Putamen (tissue), 1 donor: ENCODE results near the gene IFNA1.
"Not testable (repeated sequence)": the region's sequence is repeated elsewhere in the genome, so short reads cannot be mapped to it uniquely, and the experiment has no call there.

Source experiments
- DNase-seq: peaks from one replicate; pipeline ENCODE4 v3.0.0-alpha.2; 2016; ENCODE audit warnings: low spot score

Gene IFNA1

DNA sequence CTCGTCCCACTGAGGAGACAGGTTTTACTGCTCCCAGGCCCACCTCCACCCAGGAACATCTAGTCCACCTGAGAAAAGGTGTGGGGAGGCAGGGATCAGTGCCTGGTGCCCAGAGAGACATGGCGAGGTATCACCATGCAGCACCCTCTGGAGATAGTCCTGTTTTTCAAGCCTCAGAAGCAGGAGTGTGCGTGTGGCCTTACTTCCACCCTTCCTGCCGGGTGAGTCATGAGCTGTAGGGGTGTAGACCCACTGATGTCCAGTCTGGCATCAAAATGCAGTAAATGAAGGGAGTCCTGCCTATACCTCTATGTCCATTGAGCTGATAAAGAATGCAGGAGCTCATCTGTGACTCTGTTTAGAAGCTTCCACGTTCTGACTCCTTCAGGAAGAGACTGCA lies 9.1 kb downstream of the IFNA1 start:
- not testable (repeated sequence) for DNase-seq

DNA sequence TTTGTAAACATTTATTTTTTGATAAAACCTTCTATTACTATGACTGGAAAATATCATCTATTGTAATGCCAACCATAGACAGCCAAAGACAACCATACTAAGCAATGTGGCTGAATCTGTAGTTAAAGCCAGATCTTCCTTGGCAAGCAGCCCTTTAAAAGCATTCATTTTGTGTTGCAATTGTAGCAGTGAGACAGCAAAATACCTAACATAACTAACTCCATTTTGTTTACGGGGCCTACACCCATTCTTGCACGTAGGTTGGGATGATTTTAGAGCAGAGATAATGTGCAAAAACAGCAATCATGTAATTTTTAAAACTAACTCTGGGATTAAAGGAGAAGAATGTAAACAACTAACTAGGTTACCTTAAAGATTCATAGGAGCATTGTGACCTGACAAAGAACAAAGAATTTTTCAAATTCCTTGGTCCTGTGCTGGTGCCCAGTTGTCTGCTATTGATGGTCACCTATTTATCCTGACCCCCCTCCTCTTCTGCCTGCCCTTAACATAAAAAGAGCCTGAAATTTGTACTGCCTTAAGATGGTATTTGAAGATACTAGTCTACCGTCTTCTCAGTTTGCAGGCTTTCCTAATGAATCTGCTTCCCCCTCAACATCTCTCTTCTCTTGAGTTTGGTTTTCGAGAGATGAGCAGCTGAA lies 10.6 kb downstream of the IFNA1 start:
- no peak for DNase-seq

DNA sequence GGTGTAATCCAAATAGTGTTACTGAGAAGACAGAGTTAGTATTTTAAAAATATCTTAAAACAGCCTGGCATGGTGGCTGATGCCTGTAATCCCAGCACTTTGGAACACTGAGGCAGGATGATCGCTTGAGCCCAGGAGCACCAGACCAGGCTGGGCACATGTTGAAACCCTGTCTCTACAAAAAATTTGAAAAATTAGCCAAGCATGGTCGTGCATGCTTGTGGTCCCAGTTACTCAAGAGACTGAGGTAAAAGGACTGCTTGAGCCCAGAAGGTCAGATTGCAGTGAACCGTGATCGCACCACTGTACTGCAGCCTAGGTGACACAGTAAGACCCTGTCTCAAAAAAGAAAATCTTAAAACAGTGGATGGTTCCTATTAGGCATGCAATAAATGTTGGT lies 12.4 kb downstream of the IFNA1 start:
- DNase-seq = no peak

DNA sequence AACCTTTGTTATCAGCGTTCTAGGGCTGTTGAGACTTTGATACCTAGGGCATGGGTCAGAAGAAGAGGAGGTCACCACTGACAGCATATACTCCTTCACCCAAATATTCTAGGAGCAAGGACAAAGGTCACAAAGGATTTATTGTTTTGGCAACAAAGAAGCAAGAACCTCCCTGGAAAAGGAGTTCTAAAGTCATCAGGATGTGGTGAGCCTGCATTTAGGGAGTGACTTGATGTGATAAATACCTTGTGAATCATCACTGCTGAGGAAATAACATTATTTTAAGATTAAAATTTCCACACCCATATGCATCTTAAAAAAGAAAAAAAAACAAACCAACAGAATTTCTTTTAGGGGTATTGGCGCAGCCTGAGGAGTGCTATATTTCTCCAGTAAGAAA lies 13.9 kb downstream of the IFNA1 start:
- DNase-seq = no peak

DNA sequence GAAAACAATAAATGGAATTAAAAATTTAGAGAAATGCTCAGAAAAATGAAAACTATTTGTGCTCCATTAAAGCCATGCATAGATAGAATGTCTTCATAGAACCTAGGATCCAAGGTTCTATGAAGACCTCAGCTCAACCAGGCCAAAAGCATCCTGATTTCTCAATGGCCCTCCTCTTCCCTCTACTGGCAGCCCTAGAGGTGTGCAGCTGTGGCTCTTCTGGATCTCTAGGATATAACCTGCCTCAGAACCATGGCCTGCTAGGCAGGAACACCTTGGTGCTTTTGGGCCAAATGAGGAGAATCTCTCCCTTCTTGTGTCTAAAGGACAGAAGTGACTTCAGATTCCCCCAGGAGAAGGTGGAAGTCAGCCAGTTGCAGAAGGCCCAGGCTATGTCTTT lies 15.1 kb downstream of the IFNA1 start:
- peak; percentile 24 for DNase-seq

DNA sequence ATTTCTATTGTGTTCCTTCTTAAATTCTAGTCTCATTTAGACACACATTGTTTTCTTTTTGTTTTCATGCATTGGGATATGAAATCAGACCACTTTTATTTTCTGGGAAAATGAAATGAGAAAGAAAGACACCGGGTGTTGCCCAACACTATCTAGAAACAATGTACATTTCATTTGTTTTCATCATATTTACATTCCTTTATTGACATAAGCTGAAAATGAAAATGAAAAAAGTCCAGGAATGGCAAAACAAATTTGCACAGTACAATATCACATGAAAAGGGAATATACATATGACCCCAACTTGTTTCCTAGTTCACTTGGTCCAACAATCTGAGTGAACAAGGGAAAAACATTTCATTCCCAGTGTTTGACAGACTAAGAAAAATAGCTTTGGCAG lies 21.1 kb downstream of the IFNA1 start:
- no peak for DNase-seq

DNA sequence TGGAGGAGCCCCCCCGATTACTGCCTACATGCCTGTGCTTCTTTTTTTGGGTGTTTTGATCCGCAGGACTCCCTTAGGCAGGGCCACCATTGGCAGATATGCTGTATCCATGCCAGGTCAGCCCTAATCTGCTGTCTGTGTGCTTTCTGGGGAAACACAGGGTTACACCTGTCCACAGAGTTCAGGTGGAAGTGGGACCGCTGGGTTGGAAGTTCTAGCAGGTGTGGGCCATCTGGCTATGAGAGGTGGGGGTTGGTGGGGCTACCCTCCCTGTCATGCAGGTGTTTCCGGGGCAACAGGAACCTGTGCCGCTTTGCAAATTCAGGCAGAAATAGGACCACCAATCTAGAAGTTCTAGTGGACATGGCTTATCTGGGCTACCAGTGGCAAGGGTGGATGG lies 24.9 kb downstream of the IFNA1 start:
- no peak for DNase-seq

- no peak for DNase-seq
Observed at GRCh38 chr9:21465859-21466518, 25.8 kb downstream of the IFNA1 start.

GRCh38 chr9:21470126-21470525 lies 29.9 kb downstream of the IFNA1 start:
- peak; percentile 22 for DNase-seq

DNA sequence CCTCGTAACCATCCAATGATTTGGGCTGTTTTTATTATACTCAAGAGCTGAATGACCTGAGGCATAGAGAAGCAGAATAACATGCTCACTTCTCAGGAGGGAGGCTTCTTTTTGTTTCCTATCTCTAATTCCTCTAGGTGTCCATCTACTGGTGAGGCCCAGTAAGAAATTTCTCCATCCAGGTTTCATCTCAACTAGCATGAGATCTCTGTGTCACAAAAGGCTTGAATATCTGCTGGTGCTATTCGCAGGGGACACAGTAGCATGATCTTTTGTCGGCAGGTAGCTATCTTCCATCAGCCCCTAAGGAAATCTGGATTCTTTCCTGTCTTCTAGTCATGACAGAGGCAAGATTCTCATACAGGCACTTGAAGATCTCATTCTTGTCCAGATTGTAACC lies 33.0 kb downstream of the IFNA1 start:
- no peak for DNase-seq

DNA sequence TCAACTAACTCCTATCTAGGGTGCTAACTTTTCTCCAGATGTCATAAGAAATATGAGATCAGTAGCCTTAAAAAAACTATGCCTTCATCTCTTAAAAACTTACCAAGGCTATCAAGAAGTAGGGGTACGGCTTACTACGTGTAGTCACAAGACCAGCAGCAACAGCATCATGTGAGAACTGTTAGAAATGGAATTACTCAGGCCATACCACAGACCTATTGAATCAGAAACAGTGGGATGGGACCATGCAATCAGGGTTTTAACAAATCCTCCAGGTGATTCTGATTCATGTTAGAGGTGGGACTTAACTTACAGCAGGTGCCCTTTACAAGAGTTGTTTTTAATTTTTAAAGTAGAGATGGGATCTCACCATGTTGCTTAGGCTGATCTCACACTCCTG lies 37.2 kb downstream of the IFNA1 start:
- DNase-seq = no peak

GRCh38 chr9:21479152-21479702 lies 39.0 kb downstream of the IFNA1 start:
- no peak for DNase-seq

GRCh38 chr9:21481470-21482056 lies 41.3 kb downstream of the IFNA1 start:
- peak; percentile 6 for DNase-seq

- DNase-seq = no peak
Observed at GRCh38 chr9:21482213-21482612, 42.0 kb downstream of the IFNA1 start, which contains the start of gene IFNE. Gene IFNE, minus strand, starts transcription at chr9:21482313. Its CDS starts 619 bp downstream, at chr9:21481694.
